ENCODE measurements around the gene SLIT3. TPM values are rescaled to one million over a fixed set of nuclear protein-coding genes. Genes with fewer than 3 reads are reported as not detected.

SLIT3 gene
- total RNA-seq, 1 experiment from 2014 or later = 0.44 TPM

DNA sequence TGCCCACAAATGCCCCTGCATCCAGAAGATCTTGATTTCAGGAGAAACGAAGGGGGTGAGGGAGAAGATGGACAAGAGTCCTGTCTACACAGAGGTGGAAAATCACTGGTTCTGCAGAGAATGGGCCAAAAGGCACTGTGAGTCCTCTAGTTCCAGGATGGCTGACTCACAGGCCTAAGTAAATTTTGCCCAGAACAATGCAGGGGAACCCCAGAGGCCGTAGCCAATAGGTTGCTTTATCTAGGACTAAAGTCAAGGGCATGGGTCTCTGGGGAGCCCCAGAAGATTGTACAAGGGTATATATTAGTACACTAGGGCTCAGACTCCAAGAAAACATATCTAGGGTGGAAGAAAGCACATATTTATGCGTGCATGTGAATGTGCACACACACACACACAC, 98.0 kb downstream of the SLIT3 start:
- no peak overlapping the region for H3K4me2 ChIP-seq (ENCODE audit: low read length)
- 0 out of 2 replicates have a peak, but pooled peaks cover 5% of the 10 kb centered on the region for H3K27me3 ChIP-seq (ENCODE audit: low read length)
- H2AFZ ChIP-seq (ENCODE audit: low read length) = no peak overlapping the region
- H3K27ac ChIP-seq (ENCODE audit: low read length) = no peak overlapping the region
- H3K36me3 ChIP-seq (ENCODE audit: low read depth, low read length) = no peaks in the 10 kb centered on the region
- H3K4me3 ChIP-seq (ENCODE audit: low read length) = no peak overlapping the region
- no peaks in the 10 kb centered on the region for H3F3A ChIP-seq (ENCODE audit: low read length, unreplicated experiment)
- no TSS peak for BruUV-seq (replicated peaks)
- peaks cover 6% of the 10 kb centered on the region; the same call in 1 of the 2 replicates for H3K4me1 ChIP-seq (ENCODE audit: insufficient read depth, low read length)
- no peaks in the 10 kb centered on the region for H3K9me3 ChIP-seq (ENCODE audit: low read length)
- no peak for TF ChIP-seq EZH2phosphoT487 (IDR thresholded peaks at IDR 0.05; ENCODE audit: borderline replicate concordance, low read length)
- TF ChIP-seq EZH2 (IDR thresholded peaks at IDR 0.05; ENCODE audit: low read length, unreplicated experiment) = no peak
- TF ChIP-seq, protein P1, sequence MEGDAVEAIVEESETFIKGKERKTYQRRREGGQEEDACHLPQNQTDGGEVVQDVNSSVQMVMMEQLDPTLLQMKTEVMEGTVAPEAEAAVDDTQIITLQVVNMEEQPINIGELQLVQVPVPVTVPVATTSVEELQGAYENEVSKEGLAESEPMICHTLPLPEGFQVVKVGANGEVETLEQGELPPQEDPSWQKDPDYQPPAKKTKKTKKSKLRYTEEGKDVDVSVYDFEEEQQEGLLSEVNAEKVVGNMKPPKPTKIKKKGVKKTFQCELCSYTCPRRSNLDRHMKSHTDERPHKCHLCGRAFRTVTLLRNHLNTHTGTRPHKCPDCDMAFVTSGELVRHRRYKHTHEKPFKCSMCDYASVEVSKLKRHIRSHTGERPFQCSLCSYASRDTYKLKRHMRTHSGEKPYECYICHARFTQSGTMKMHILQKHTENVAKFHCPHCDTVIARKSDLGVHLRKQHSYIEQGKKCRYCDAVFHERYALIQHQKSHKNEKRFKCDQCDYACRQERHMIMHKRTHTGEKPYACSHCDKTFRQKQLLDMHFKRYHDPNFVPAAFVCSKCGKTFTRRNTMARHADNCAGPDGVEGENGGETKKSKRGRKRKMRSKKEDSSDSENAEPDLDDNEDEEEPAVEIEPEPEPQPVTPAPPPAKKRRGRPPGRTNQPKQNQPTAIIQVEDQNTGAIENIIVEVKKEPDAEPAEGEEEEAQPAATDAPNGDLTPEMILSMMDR (conservative IDR thresholded peaks at IDR 0.05; ENCODE audit: low read depth, low read length) = no peak
- H3K9me2 ChIP-seq (replicated peaks; ENCODE audit: low read length) = no peaks in the 10 kb centered on the region
- CTCF ChIA-PET = no interaction called here
- H3K79me2 ChIP-seq (ENCODE audit: low read length) = no peaks in the 10 kb centered on the region
- no peaks in the 10 kb centered on the region for H4K20me1 ChIP-seq (ENCODE audit: low read length)
- intact Hi-C loops (cut with micrococcal nuclease) = no loop called here
- DNase-seq (peak; percentile 37), ATAC-seq (peak; percentile 66)
- no peak overlapping the region for H3K9ac ChIP-seq (ENCODE audit: low read length)
- POLR2A ChIA-PET (ENCODE audit: unreplicated experiment) = no interaction called here

DNA sequence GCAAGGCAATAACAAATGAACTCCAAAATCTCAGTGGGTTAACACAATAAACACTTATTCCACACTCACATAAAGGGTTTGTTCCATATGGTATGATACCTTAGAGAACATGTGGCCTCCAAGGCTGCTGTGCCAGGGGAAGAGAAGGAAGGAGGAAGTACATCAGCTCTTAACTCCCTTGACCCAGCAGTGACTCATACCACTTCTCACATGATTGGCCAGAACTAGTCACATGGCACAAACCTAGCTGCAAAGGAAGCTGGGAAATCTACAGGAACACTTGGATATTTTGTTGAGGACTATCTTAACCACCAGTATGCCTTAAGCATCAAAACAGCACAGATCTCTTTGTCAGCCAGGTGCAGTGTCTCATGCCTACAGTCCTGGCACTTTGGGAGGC, 99.3 kb downstream of the SLIT3 start:
- Histone ChIP-seq H3K9me2 (replicated peaks; ENCODE audit: low read length) (no peaks in the 10 kb centered on the region), H3K79me2 (ENCODE audit: low read length) (no peaks in the 10 kb centered on the region), H3K27ac (ENCODE audit: low read length) (no peak overlapping the region), H4K20me1 (ENCODE audit: low read length) (no peaks in the 10 kb centered on the region), H3K4me2 (ENCODE audit: low read length) (no peak overlapping the region), H3K36me3 (ENCODE audit: low read depth, low read length) (no peaks in the 10 kb centered on the region), H3K9ac (ENCODE audit: low read length) (no peak overlapping the region), H3F3A (ENCODE audit: low read length, unreplicated experiment) (no peaks in the 10 kb centered on the region), H2AFZ (ENCODE audit: low read length) (no peak overlapping the region), H3K4me1 (ENCODE audit: insufficient read depth, low read length) (peaks cover 6% of the 10 kb centered on the region; the same call in 1 of the 2 replicates), H3K4me3 (ENCODE audit: low read length) (no peak overlapping the region), H3K27me3 (ENCODE audit: low read length) (0 out of 2 replicates have a peak, but pooled peaks cover 5% of the 10 kb centered on the region), H3K9me3 (ENCODE audit: low read length) (no peaks in the 10 kb centered on the region)
- CTCF ChIA-PET = no interaction called here
- TF ChIP-seq, protein P1 (conservative IDR thresholded peaks at IDR 0.05; ENCODE audit: low read depth, low read length) = no peak
- TF ChIP-seq EZH2phosphoT487 (IDR thresholded peaks at IDR 0.05; ENCODE audit: borderline replicate concordance, low read length) = no peak
- TF ChIP-seq EZH2 (IDR thresholded peaks at IDR 0.05; ENCODE audit: low read length, unreplicated experiment) = no peak
- no peak for DNase-seq
- intact Hi-C loops (cut with micrococcal nuclease) = no loop called here
- no TSS peak for BruUV-seq (replicated peaks)
- POLR2A ChIA-PET (ENCODE audit: unreplicated experiment) = no interaction called here
- no peak for ATAC-seq

DNA sequence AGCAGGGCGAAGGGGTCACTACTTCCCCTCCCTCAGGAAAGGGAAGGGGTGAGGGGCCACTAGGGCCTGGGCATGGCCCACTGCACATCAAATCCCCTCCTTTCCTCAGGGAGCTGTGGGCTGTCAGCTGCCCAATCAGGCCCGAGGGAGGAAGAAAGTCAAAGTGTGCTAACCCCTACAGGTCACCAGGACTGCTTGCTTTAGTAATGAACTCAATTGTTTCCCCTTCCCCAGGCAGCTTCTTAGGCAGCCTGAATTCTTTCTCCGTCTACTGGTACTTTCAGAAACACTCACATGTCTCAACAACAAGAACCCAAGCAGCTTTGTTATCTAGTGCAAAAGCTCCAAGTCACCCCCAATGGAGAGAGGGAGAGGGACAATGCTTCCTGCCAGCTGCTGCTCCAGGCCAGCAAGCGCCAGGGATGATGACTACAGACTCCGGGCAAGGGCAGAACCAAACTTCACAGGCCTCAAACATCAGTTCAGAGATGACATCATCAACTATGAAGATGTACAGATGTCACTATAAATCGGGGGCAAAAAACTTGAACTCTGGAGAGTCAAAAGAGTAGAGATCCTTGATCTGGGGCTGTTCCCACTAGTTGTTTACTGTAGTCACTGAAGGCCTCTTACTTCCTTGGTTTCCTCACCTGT, 100.7 kb downstream of the SLIT3 start:
- Histone ChIP-seq H3K9me3 (ENCODE audit: low read length) (no peaks in the 10 kb centered on the region), H3K27me3 (ENCODE audit: low read length) (no peaks in the 10 kb centered on the region), H3K9ac (ENCODE audit: low read length) (no peak overlapping the region), H3K79me2 (ENCODE audit: low read length) (no peaks in the 10 kb centered on the region), H3K4me3 (ENCODE audit: low read length) (no peak overlapping the region), H3K36me3 (ENCODE audit: low read depth, low read length) (no peaks in the 10 kb centered on the region), H4K20me1 (ENCODE audit: low read length) (no peaks in the 10 kb centered on the region), H3K9me2 (replicated peaks; ENCODE audit: low read length) (no peaks in the 10 kb centered on the region), H3K27ac (ENCODE audit: low read length) (no peak overlapping the region), H3K4me1 (ENCODE audit: insufficient read depth, low read length) (peaks cover 11% of the 10 kb centered on the region; the same call in 1 of the 2 replicates), H2AFZ (ENCODE audit: low read length) (no peak overlapping the region), H3F3A (ENCODE audit: low read length, unreplicated experiment) (no peaks in the 10 kb centered on the region), H3K4me2 (ENCODE audit: low read length) (no peak overlapping the region)
- BruUV-seq (replicated peaks) = no TSS peak
- intact Hi-C loops (cut with micrococcal nuclease) = no loop called here
- ATAC-seq (no peak), DNase-seq (no peak)
- ChIA-PET POLR2A (ENCODE audit: unreplicated experiment) (no interaction called here), CTCF (no interaction called here)
- TF ChIP-seq EZH2phosphoT487 (IDR thresholded peaks at IDR 0.05; ENCODE audit: borderline replicate concordance, low read length) (no peak), EZH2 (IDR thresholded peaks at IDR 0.05; ENCODE audit: low read length, unreplicated experiment) (no peak)
- TF ChIP-seq, protein P1 (conservative IDR thresholded peaks at IDR 0.05; ENCODE audit: low read depth, low read length) = no peak

All from PC-3 (cell line).